HCT116 (cell line): ENCODE measurements around the gene MSI2.

Experiments used
- EZH2 ChIP-seq: fragments of 200-600 bp; sonication (generic); IDR thresholded peaks from 2 replicates; pipeline ENCODE4 v1.6.1; 2017; ENCODE audit warnings: antibody characterized with exemption, mixed run types
- POLR2A ChIP-seq: IDR thresholded peaks from 2 replicates; pipeline ENCODE4 v1.7.0; 2011; ENCODE audit warnings: borderline replicate concordance; ENCODE audit not compliant: insufficient read depth, insufficient read length; ENCODE audit errors: extremely low read depth
- POLR2AphosphoS5 ChIP-seq: IDR thresholded peaks from 2 replicates; pipeline ENCODE4 v1.6.1; 2011; ENCODE audit warnings: mild to moderate bottlenecking, low read depth, low read length, moderate library complexity
- TF ChIP-seq, protein P1 (sequence below), 3 experiments: fragments of 200-600 bp in 1 of 3; sonication (generic) in 1 of 3; IDR thresholded peaks in 2 of 3; conservative IDR thresholded peaks in 1 of 3; 2 replicates each; pipeline ENCODE4 v1.5.1; 2012 to 2017; ENCODE audit warnings: low read depth in 2 of 3, low read length in 2 of 3, antibody characterized with exemption in 1 of 3, borderline replicate concordance in 1 of 3, control low read depth in 1 of 3, mild to moderate bottlenecking in 1 of 3, mixed read lengths in 1 of 3, mixed run types in 1 of 3, moderate library complexity in 1 of 3; ENCODE audit not compliant: insufficient read depth in 1 of 3

DNA sequence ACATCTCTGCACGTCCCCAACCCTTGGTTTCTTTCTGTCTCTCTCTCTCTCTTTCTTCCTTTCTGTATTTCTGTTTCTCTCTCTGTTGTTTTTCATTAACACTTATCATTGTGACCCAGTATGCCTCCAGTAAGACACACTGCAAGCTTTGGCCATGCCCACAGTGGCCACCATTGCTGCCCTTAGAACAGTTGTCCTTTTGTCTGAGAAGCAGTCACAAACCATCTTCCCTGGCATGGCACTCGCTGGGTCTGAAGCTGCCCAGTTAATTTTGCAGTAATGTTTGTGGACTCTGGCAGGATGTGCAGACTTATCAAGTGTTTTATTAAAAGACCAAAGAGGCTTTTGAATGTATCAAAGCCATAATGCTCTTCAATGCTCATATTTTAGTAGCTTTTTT lies 146.9 kb downstream of the MSI2 start:
- TF ChIP-seq POLR2AphosphoS5 (no peak), EZH2 (no peak), POLR2A (no peak)
- TF ChIP-seq, protein P1, sequence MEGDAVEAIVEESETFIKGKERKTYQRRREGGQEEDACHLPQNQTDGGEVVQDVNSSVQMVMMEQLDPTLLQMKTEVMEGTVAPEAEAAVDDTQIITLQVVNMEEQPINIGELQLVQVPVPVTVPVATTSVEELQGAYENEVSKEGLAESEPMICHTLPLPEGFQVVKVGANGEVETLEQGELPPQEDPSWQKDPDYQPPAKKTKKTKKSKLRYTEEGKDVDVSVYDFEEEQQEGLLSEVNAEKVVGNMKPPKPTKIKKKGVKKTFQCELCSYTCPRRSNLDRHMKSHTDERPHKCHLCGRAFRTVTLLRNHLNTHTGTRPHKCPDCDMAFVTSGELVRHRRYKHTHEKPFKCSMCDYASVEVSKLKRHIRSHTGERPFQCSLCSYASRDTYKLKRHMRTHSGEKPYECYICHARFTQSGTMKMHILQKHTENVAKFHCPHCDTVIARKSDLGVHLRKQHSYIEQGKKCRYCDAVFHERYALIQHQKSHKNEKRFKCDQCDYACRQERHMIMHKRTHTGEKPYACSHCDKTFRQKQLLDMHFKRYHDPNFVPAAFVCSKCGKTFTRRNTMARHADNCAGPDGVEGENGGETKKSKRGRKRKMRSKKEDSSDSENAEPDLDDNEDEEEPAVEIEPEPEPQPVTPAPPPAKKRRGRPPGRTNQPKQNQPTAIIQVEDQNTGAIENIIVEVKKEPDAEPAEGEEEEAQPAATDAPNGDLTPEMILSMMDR (IDR thresholded peaks at IDR 0.05 in 2 of 3, conservative IDR thresholded peaks at IDR 0.05 in 1 of 3; ENCODE audit: borderline replicate concordance in 1 of 3, insufficient read depth in 1 of 3, low read depth in 2 of 3, low read length in 2 of 3), result no peak
